ENCODE results near the gene GALNT18. TPM values are rescaled to one million over a fixed set of nuclear protein-coding genes. Genes with fewer than 3 reads are reported as not detected.

GALNT18 gene
- total RNA-seq, 1 donor from 2014 or later, result not detected

GRCh38 chr11:11263238-11264005, 358.4 kb downstream of the GALNT18 start:
- intact Hi-C loops (cut with micrococcal nuclease), result no loop called here
- ATAC-seq (ENCODE audit: low read depth) (no peak), DNase-seq (no peak)
- no peak overlapping the region for H3K27ac Mint-ChIP-seq
- TF ChIP-seq CTCF (IDR thresholded peaks at IDR 0.05), result no peak
- no peaks in the 10 kb centered on the region for H3K9me3 Mint-ChIP-seq
- POLR2A ChIA-PET, result no interaction called here
- CTCF ChIA-PET, result interaction anchor here (1.2 kb wide), 1 partner anchor 226 kb away, joined by 3 read pairs; no protein-coding TSS in a partner anchor
- H3K4me1 Mint-ChIP-seq, result peaks cover 33% of the 10 kb centered on the region
- H3K4me3 Mint-ChIP-seq, result no peak overlapping the region
- H3K27me3 Mint-ChIP-seq, result no peaks in the 10 kb centered on the region
- no peaks in the 10 kb centered on the region for H3K36me3 Mint-ChIP-seq (ENCODE audit: low read depth)

GRCh38 chr11:11262171-11262920, 359.5 kb downstream of the GALNT18 start:
- intact Hi-C loops (cut with micrococcal nuclease), result no loop called here
- H3K4me1 Mint-ChIP-seq, result peaks cover 31% of the 10 kb centered on the region
- ChIA-PET CTCF (interaction anchor here (0.9 kb wide), 1 partner anchor 226 kb away, joined by 3 read pairs; no protein-coding TSS in a partner anchor), POLR2A (no interaction called here)
- H3K9me3 Mint-ChIP-seq, result no peaks in the 10 kb centered on the region
- no peak for TF ChIP-seq CTCF (IDR thresholded peaks at IDR 0.05)
- H3K27ac Mint-ChIP-seq, result no peak overlapping the region
- no peaks in the 10 kb centered on the region for H3K36me3 Mint-ChIP-seq (ENCODE audit: low read depth)
- H3K27me3 Mint-ChIP-seq, result no peaks in the 10 kb centered on the region
- H3K4me3 Mint-ChIP-seq, result no peak overlapping the region
- ATAC-seq (ENCODE audit: low read depth), result no peak
- DNase-seq, result no peak

- H3K9me3 Mint-ChIP-seq, result no peaks in the 10 kb centered on the region
- H3K27ac Mint-ChIP-seq, result peak overlapping the region; percentile 60
Measured at GRCh38 chr11:11261629-11262028, 360.2 kb downstream of the GALNT18 start.

GRCh38 chr11:11260903-11261302, 360.9 kb downstream of the GALNT18 start:
- TF ChIP-seq CTCF (IDR thresholded peaks at IDR 0.05), result no peak
- Mint-ChIP-seq H3K4me1 (peaks cover 31% of the 10 kb centered on the region), H3K27me3 (no peaks in the 10 kb centered on the region), H3K9me3 (no peaks in the 10 kb centered on the region), H3K27ac (no peak overlapping the region), H3K36me3 (ENCODE audit: low read depth) (no peaks in the 10 kb centered on the region), H3K4me3 (peak overlapping the region; percentile 29)
- DNase-seq (no peak), ATAC-seq (ENCODE audit: low read depth) (no peak)
- ChIA-PET POLR2A (no interaction called here), CTCF (interaction anchor here (0.9 kb wide), 1 partner anchor 224 kb away, joined by 3 read pairs; no protein-coding TSS in a partner anchor)
- intact Hi-C loops (cut with micrococcal nuclease), result no loop called here

More at GRCh38 chr11:11261629-11262028, 360.2 kb downstream of the GALNT18 start:
- CTCF ChIA-PET, result interaction anchor here (0.9 kb wide), 1 partner anchor 225 kb away, joined by 3 read pairs; no protein-coding TSS in a partner anchor
- TF ChIP-seq CTCF (IDR thresholded peaks at IDR 0.05), result no peak
- peaks cover 31% of the 10 kb centered on the region for H3K4me1 Mint-ChIP-seq
- no peaks in the 10 kb centered on the region for H3K36me3 Mint-ChIP-seq (ENCODE audit: low read depth)
- no peak for DNase-seq
- POLR2A ChIA-PET, result no interaction called here
- no peaks in the 10 kb centered on the region for H3K27me3 Mint-ChIP-seq
- intact Hi-C loops (cut with micrococcal nuclease), result no loop called here
- ATAC-seq (ENCODE audit: low read depth), result peak; percentile 67
- peak overlapping the region; percentile 29 for H3K4me3 Mint-ChIP-seq

- Mint-ChIP-seq H3K27me3 (peaks cover 2% of the 10 kb centered on the region), H3K9me3 (no peaks in the 10 kb centered on the region), H3K36me3 (ENCODE audit: low read depth) (no peaks in the 10 kb centered on the region), H3K4me1 (peaks cover 10% of the 10 kb centered on the region), H3K4me3 (no peak overlapping the region), H3K27ac (no peak overlapping the region)
- TF ChIP-seq CTCF (IDR thresholded peaks at IDR 0.05), result no peak
- CTCF ChIA-PET, result no interaction called here
- DNase-seq, result no peak
- intact Hi-C loops (cut with micrococcal nuclease), result no loop called here
- ATAC-seq (ENCODE audit: low read depth), result no peak
- POLR2A ChIA-PET, result no interaction called here
Measured at GRCh38 chr11:11253995-11254394, 367.8 kb downstream of the GALNT18 start.

Data from activated B cell treated with CpG ODN at 0.5 μM for 24 hours (primary cell).